Body of pancreas (tissue), 4 donors: ENCODE data around the gene CHSY1. TPM values are rescaled to one million over a fixed set of nuclear protein-coding genes. Genes with fewer than 3 reads are reported as not detected.

Source experiments
- ATAC-seq: fragments of 150-250 bp; one replicate; pipeline ENCODE4 v1.9.1; 2016
- DNase-seq, 4 donors: peaks; one replicate each; pipeline ENCODE4 v3.0.0-alpha.2; 2019
- H3K27ac ChIP-seq, 4 donors: fragments of 200-600 bp; sonication (generic); 1 replicate in 3 of 4; 2 replicates in 1 of 4; pipeline versions ENCODE4 v1.5.1 to v1.6.1; 2016 to 2019; ENCODE audit warnings: mild to moderate bottlenecking in 1 of 4, mixed read lengths in 1 of 4, moderate library complexity in 1 of 4
- H3K27me3 ChIP-seq, 2 donors: fragments of 200-600 bp; sonication (generic); one replicate each; pipeline ENCODE4 v1.6.0; 2016; ENCODE audit warnings: mild to moderate bottlenecking in 1 of 2
- H3K36me3 ChIP-seq, 2 donors: fragments of 200-600 bp; sonication (generic); replicated peaks in 1 of 2; 2 replicates each; pipeline ENCODE4 v1.5.1; 2016; ENCODE audit warnings: low read depth in 2 of 2; ENCODE audit not compliant: insufficient read depth in 1 of 2
- H3K4me1 ChIP-seq: fragments of 200-600 bp; sonication (generic); one replicate; pipeline ENCODE4 v1.6.0; 2016
- H3K4me3 ChIP-seq, 2 donors: fragments of 200-600 bp; sonication (generic); 1 replicate in 1 of 2; 2 replicates in 1 of 2; pipeline ENCODE4 v1.5.1; 2016 to 2019
- H3K9me3 ChIP-seq, 3 donors: fragments of 200-600 bp; sonication (generic); 1 replicate in 2 of 3; 2 replicates in 1 of 3; pipeline ENCODE4 v1.5.1; 2016
- CTCF ChIP-seq, 7 experiments: fragments of 450-650 bp in 4 of 7; fragments of 200-600 bp in 3 of 7; sonication (generic) in 3 of 7; IDR thresholded peaks; one replicate each; pipeline ENCODE4 v1.5.1; 2016 to 2019; ENCODE audit warnings: antibody characterized with exemption in 7 of 7
- POLR2A ChIP-seq, 3 donors: fragments of 450-650 bp; IDR thresholded peaks; one replicate each; pipeline ENCODE4 v1.6.1; 2016; ENCODE audit warnings: antibody characterized with exemption in 3 of 3, mild to moderate bottlenecking in 2 of 3
- WGBS, 2 donors: methylation state at CpG; one replicate each; pipeline ENCODE4 v1.1.5; 2017; 5-methylcytosine and 5-hydroxymethylcytosine counted together
- intact Hi-C: fragments of 100-400 bp; cut with DNase I; formaldehyde crosslinking; loops from one replicate; pipeline ENCODE4 v1.15.1; 2023
- total RNA-seq, 2 donors: library from RNA; depleted of rRNA; stranded (reverse); fragments of >200 nt; gene quantifications; one replicate each; pipeline ENCODE4 v1.1.0, GENCODE V29; 2016

Gene CHSY1
- total RNA-seq, 2 donors from 2014 or later = 7.8 to 12.2 TPM

GRCh38 chr15:101275018-101275417 is 23.2 kb upstream of the CHSY1 start:
- no peak for ATAC-seq
- intact Hi-C loops = no loop called here
- Histone ChIP-seq H3K27me3 (no peaks in the 10 kb centered on the region), H3K36me3 (peaks cover 18 to 40% of the 10 kb centered on the region in 2 donors), H3K4me1 (peaks cover 13% of the 10 kb centered on the region), H3K9me3 (no peaks in the 10 kb centered on the region), H3K27ac (no peak overlapping the region), H3K4me3 (no peak overlapping the region)
- 66 to 71% methylated on average over 5 of the region's 5 CpGs for WGBS, 2 donors
- TF ChIP-seq POLR2A (IDR thresholded peaks at IDR 0.05) (no peak), CTCF (IDR thresholded peaks at IDR 0.05) (no peak)
- no peak for DNase-seq

DNA sequence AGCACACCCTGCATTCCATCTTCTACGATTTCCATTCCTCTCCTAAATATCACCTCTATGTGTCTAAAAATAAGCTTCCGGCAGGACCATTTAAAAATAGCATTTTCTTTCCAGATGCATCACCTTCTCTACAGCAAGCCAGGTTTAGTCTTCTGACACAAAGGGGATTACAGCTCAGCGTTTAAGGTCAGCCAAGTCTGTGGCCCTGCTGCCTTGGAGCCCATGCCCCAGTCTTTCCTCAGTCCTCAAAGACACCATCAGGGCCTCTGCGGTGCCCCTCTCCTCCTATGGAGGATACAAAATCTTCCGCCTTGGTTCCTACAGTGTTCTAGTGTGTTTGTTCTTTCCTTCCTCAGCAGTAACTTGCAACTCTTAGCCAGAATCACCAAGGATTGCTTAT is 21.7 kb upstream of the CHSY1 start:
- no peaks in the 10 kb centered on the region for H3K9me3 ChIP-seq
- peaks cover 18 to 40% of the 10 kb centered on the region in 2 donors for H3K36me3 ChIP-seq
- intact Hi-C loops = no loop called here
- ATAC-seq (no peak), DNase-seq (no peak)
- no peak for TF ChIP-seq POLR2A (IDR thresholded peaks at IDR 0.05)
- TF ChIP-seq CTCF (IDR thresholded peaks at IDR 0.05) = no peak
- H3K4me1 ChIP-seq = peaks cover 15% of the 10 kb centered on the region
- WGBS, 2 donors = 76 to 79% methylated on average over 5 of the region's 5 CpGs
- H3K27ac ChIP-seq = no peak overlapping the region
- no peak overlapping the region for H3K4me3 ChIP-seq
- no peaks in the 10 kb centered on the region for H3K27me3 ChIP-seq

DNA sequence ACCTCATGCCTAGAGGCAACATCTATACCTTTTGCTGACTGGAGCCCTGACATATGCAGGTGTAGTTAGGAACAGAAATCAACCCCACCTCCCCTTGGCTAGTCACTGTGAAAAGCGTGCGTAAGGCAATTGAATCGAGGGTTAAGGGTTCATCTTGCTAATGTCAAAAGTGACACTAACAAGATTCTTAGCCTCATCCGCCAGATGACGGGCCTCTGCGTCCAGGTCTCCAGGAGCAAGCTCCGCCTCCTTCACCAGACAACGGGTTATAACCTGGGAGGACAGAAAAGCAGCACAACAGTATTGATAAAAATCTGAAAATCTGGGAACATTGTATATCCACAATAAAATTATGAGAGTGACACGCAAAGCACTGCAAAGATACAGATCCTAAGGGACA is 20.7 kb upstream of the CHSY1 start:
- peaks cover 18 to 40% of the 10 kb centered on the region in 2 donors for H3K36me3 ChIP-seq
- no peak overlapping the region for H3K4me3 ChIP-seq
- H3K4me1 ChIP-seq = peaks cover 24% of the 10 kb centered on the region
- intact Hi-C loops = no loop called here
- whole genome bisulfite sequencing, 2 donors = 82 to 85% methylated on average over 9 of the region's 9 CpGs
- TF ChIP-seq POLR2A (IDR thresholded peaks at IDR 0.05) (no peak), CTCF (IDR thresholded peaks at IDR 0.05) (no peak)
- H3K27ac ChIP-seq = no peak overlapping the region
- no peaks in the 10 kb centered on the region for H3K9me3 ChIP-seq
- DNase-seq (no peak), ATAC-seq (no peak)
- H3K27me3 ChIP-seq = no peaks in the 10 kb centered on the region

DNA sequence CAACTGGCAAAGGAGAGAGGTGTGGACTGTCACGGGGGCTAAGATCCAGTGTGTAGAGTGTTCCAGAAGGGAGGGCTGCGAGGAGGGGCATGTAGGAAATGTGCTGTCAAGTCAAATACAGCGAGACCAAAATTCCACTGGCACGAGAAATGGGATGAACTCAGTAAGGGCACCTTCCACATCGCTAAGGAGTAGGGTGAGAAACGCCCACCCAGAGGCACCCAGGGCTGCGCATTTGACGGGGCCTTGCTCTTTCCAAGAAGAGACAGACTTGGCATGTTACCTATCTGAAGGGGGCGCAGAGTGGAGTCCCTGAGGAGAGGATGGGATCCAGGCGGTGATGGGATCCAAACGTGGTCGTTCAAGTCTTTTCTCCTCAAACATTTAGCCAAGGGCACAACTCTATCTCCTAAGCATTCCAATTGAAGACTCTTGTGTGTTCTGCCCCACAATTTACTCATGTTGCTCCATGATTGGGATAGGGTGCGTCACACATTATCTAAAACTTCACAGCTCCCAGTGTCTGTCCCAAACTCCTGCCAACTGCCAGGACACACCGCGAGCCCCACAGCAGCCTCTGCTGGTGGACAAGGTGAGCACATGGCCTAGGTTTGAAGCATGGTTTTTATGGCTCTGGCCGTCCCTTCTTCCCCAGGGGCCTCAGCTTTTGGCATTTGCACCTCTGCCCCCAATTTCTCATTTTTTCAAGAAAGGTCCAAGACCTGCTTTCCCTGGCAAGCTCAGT is 17.8 kb upstream of the CHSY1 start:
- Histone ChIP-seq H3K4me1 (peaks cover 20% of the 10 kb centered on the region), H3K4me3 (no peak overlapping the region), H3K9me3 (no peaks in the 10 kb centered on the region), H3K27me3 (no peaks in the 10 kb centered on the region), H3K36me3 (peaks cover 18 to 37% of the 10 kb centered on the region in 2 donors), H3K27ac (no peak overlapping the region)
- DNase-seq (peak in 3 of 4 donors; percentile 32 to 38 (median 35)), ATAC-seq (no peak)
- WGBS, 2 donors = 80% methylated on average over 16 of the region's 16 CpGs
- intact Hi-C loops = no loop called here
- peak in 4 of 7 experiments; percentile 15 to 39 (median 24) for TF ChIP-seq CTCF (IDR thresholded peaks at IDR 0.05)
- peak in 1 of 3 donors; percentile 11 for TF ChIP-seq POLR2A (IDR thresholded peaks at IDR 0.05)
